ENCODE data around the gene SGSM2. TPM values are rescaled to one million over a fixed set of nuclear protein-coding genes. Genes with fewer than 3 reads are reported as not detected.
A peak's percentile ranks its signal among the peaks of the same experiment; 100 is the strongest.

The SGSM2 gene
- total and polyA plus RNA-seq, 3 experiments from 2014 or later: 16.3 to 43.1 (median 39.8) TPM

DNA sequence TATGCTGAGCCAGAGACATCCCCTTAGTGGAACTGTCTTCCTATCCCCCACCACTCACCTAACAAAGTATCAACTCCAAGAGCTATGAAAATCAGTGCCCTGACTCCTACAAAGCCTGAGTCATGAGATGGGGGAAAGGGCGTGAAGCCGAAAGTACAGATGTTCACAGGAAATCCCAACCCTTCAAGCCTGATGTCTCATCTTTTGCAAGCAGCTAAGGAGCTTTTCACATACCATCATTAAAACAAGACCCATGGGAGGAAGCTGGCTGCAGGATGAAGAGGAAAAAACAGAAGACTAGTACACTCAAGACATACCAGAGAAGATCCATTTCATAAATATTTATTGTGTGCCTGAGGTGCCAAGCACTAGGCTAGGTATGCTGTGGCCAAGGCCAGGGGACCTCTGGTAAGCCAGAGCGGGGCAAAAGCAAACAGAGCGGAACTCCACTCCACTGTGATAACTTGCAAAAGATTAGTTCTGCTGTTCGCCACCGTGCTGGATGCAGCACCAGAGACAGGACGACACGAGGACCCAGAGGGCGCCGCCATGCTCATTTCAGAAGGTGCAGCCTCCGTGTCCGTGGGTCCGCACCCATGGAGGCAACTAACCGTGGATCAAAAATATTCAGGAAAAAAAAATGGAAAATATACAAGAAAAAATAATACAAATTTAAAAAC is 68.1 kb downstream of the SGSM2 start:
- Mint-ChIP-seq H3K27ac (peak overlapping the region in 3 of 8 donors; percentile 41 to 73 (median 47)), H3K4me3 (peak overlapping the region in 2 of 7 donors; percentile 15 to 60), H3K4me1 (peaks cover 10 to 16% (median 14%) of the 10 kb centered on the region in 3 donors), H3K9me3 (no peaks in the 10 kb centered on the region), H3K36me3 (peaks cover 0 to 17% (median 1%) of the 10 kb centered on the region in 3 donors), H3K27me3 (peaks cover 0 to 3% of the 10 kb centered on the region in 2 donors)
- Histone ChIP-seq H3K27ac (ENCODE audit: low read depth, low read length) (no peak overlapping the region), H3K4me3 (ENCODE audit: low read length) (no peak overlapping the region), H3K27me3 (ENCODE audit: insufficient read depth, low read length, poor library complexity, severe bottlenecking) (no peaks in the 10 kb centered on the region), H3K9me3 (ENCODE audit: low read length) (no peaks in the 10 kb centered on the region), H3K4me1 (ENCODE audit: insufficient read depth, low read length) (peaks cover 9% of the 10 kb centered on the region), H3K36me3 (ENCODE audit: insufficient read depth, low read length) (no peaks in the 10 kb centered on the region)
- no peak for DNase-seq
- ChIA-PET CTCF (no interaction called here), POLR2A (interaction anchor here (0.5 kb wide), 1 partner anchor 166 kb away, joined by 3 read pairs; no protein-coding TSS in a partner anchor)

DNA sequence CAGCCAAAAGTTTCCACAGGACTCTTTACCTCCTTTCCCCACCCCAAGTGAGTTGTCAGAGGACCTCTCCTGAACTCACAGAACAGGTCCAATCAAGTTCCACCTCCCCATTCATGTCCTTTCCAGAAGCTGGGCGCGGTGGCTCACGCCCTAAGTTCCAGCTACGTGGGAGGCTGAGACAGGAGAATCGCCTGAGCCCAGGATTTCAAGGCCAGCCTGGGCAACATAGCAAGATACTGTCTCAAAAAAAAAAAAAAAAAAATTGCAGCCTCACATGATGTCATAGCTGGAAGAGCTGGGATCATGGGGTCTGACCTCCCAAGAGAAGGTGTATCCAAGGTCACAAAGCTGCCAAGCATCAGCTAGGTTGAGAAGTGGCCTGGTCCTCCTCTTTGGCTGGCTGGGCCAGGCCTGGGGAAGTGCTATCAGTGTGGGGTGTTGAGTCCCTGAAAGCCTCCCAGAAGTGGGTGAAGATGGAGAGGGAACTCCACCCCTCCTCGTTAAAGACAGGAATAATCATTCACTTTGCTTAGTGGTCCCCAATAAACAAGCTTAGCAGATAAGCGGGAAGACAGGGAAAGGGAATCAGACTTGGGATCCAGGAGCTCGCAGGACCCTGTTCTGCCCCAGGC is 69.1 kb downstream of the SGSM2 start:
- Histone ChIP-seq H3K4me3 (ENCODE audit: low read length) (no peak overlapping the region), H3K27me3 (ENCODE audit: insufficient read depth, low read length, poor library complexity, severe bottlenecking) (no peaks in the 10 kb centered on the region), H3K9me3 (ENCODE audit: low read length) (no peaks in the 10 kb centered on the region), H3K4me1 (ENCODE audit: insufficient read depth, low read length) (peaks cover 9% of the 10 kb centered on the region), H3K36me3 (ENCODE audit: insufficient read depth, low read length) (no peaks in the 10 kb centered on the region), H3K27ac (ENCODE audit: low read depth, low read length) (no peak overlapping the region)
- DNase-seq: no peak
- POLR2A ChIA-PET: interaction anchor here (0.5 kb wide), 1 partner anchor 167 kb away, joined by 3 read pairs; no protein-coding TSS in a partner anchor
- Mint-ChIP-seq H3K4me3 (no peak overlapping the region), H3K27ac (peak overlapping the region in 2 of 8 donors; percentile 17 to 93), H3K27me3 (peaks cover 0 to 1% of the 10 kb centered on the region in 2 donors), H3K9me3 (no peaks in the 10 kb centered on the region), H3K36me3 (peaks cover 0 to 19% (median 1%) of the 10 kb centered on the region in 3 donors), H3K4me1 (peaks cover 8 to 14% (median 14%) of the 10 kb centered on the region in 3 donors)
- CTCF ChIA-PET: interaction anchor here (1.3 to 2.4 kb wide), 2 partner anchors 10 to 24 kb away, joined by 12 to 25 read pairs; no protein-coding TSS in a partner anchor

DNA sequence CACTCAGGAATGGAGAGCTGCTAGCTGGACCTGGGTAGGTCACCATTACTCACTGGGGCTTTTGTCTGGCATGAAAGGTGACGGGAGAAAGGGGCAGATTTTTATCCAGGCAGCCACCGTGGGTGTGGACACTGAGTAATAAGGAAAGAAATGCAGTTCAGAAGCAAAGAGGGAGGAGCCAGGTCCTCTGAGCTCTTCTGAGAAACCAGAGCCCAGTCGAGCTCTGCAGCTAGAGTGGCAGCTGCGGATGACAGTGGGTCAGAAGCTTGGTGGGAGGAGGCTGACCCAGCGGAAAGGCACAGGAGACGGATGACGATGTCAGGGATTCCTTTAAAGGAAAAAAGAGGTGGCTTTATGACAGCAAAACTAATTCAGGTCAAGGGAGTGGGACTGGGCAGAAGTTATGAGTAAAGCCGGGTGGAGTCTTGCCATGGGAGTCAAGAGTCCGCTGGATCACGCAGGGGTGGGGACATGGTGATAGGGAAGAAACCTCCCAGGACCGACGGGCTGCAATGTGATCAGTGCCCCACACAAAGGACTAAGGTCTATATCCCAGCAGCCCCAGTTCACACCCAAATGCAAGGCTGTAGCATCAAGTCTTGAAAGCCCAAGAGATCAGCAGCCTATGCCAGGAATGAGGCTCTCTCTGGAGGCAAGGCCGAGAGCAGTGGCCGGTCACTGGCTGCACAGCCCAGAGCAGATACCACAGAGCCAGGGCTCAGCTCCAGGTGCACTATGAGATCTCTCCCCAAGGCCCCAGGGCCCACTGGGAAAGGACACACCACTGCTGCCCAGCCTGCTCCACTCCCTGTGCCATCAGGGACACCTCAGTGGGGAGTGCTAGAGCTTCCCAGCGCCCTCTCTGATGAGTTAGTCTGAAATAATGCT is 69.8 kb downstream of the SGSM2 start:
- Histone ChIP-seq H3K4me3 (ENCODE audit: low read length) (no peak overlapping the region), H3K27me3 (ENCODE audit: insufficient read depth, low read length, poor library complexity, severe bottlenecking) (no peaks in the 10 kb centered on the region), H3K36me3 (ENCODE audit: insufficient read depth, low read length) (no peaks in the 10 kb centered on the region), H3K4me1 (ENCODE audit: insufficient read depth, low read length) (peaks cover 9% of the 10 kb centered on the region), H3K9me3 (ENCODE audit: low read length) (no peaks in the 10 kb centered on the region), H3K27ac (ENCODE audit: low read depth, low read length) (peak overlapping the region; percentile 31)
- Mint-ChIP-seq H3K27ac (peak overlapping the region in 4 of 8 donors; percentile 14 to 93 (median 46)), H3K9me3 (no peaks in the 10 kb centered on the region), H3K36me3 (peaks cover 0 to 15% (median 1%) of the 10 kb centered on the region in 3 donors), H3K4me3 (no peak overlapping the region), H3K4me1 (peaks cover 4 to 10% (median 10%) of the 10 kb centered on the region in 3 donors), H3K27me3 (no peaks in the 10 kb centered on the region)
- POLR2A ChIA-PET: no interaction called here
- CTCF ChIA-PET: interaction anchor here (1.2 to 2.4 kb wide), 3 partner anchors 9 to 25 kb away, joined by 3 to 25 read pairs (median 12); no protein-coding TSS in a partner anchor
- no peak for DNase-seq

DNA sequence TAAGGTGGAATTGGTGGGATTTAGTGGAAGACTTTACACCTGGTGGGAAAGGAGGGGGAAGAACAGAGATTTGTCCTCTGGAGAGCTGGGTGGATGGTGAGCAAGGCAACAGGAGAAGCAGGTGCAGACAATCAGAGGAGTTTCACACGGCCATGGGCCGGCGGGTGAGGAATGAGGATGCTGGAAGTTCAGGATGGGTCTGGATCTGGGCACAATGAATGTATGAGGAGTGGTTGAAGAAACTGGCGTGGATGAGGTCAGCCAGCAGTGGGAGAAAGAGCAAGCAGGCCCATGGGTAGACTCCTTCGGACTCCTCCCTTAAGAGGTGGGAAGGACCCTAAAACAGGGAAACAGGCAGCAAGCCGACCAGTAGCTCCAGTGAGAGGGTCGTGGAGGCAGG is 73.7 kb downstream of the SGSM2 start:
- H3K4me1 ChIP-seq (ENCODE audit: insufficient read depth, low read length): no peaks in the 10 kb centered on the region
- DNase-seq: no peak
- H3K36me3 Mint-ChIP-seq: peaks cover 0 to 32% (median 0%) of the 10 kb centered on the region in 3 donors
- peak overlapping the region in 1 of 7 donors; percentile 26 for H3K4me3 Mint-ChIP-seq
- H3K36me3 ChIP-seq (ENCODE audit: insufficient read depth, low read length): no peaks in the 10 kb centered on the region
- H3K4me1 Mint-ChIP-seq: peaks cover under 1 to 1% (median 1%) of the 10 kb centered on the region in 3 donors
- POLR2A ChIA-PET: interaction anchor here (0.8 kb wide), 1 partner anchor 9 kb away, joined by 3 read pairs; no protein-coding TSS in a partner anchor
- CTCF ChIA-PET: interaction anchor here (4.1 kb wide), 1 partner anchor 28 kb away, joined by 47 read pairs; no protein-coding TSS in a partner anchor
- peaks cover 0 to 2% of the 10 kb centered on the region in 2 donors for H3K27me3 Mint-ChIP-seq
- no peak overlapping the region for H3K27ac ChIP-seq (ENCODE audit: low read depth, low read length)
- H3K9me3 ChIP-seq (ENCODE audit: low read length): no peaks in the 10 kb centered on the region
- no peaks in the 10 kb centered on the region for H3K27me3 ChIP-seq (ENCODE audit: insufficient read depth, low read length, poor library complexity, severe bottlenecking)
- peak overlapping the region in 2 of 8 donors; percentile 27 to 61 for H3K27ac Mint-ChIP-seq
- H3K4me3 ChIP-seq (ENCODE audit: low read length): no peak overlapping the region
- no peaks in the 10 kb centered on the region for H3K9me3 Mint-ChIP-seq

DNA sequence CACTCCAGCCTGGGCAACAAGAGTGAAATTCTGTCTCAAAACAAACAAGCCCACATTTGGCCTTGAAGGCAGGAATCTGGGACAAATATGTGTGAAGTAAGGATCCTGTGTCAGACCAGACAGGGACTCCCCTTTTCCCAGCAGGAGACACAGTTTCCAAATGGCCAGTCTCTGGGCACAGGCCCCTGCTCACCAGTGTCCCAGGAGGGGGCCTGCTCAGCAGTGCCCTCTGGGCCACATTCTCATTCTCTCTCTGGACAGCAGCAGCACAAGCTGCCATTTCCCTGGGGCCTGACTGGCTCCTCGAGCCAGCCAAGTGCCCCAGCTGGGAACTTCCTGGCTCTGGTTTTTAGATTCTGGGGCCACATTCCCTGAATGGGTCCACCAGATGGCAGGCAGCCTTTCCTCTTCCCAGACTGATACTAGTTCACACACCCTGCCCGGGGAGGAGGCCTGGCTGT is 75.3 kb downstream of the SGSM2 start:
- Histone ChIP-seq H3K4me1 (ENCODE audit: insufficient read depth, low read length) (no peaks in the 10 kb centered on the region), H3K36me3 (ENCODE audit: insufficient read depth, low read length) (peaks cover 3% of the 10 kb centered on the region), H3K27ac (ENCODE audit: low read depth, low read length) (no peak overlapping the region), H3K27me3 (ENCODE audit: insufficient read depth, low read length, poor library complexity, severe bottlenecking) (no peaks in the 10 kb centered on the region), H3K4me3 (ENCODE audit: low read length) (no peak overlapping the region), H3K9me3 (ENCODE audit: low read length) (no peaks in the 10 kb centered on the region)
- peaks cover 2 to 7% (median 3%) of the 10 kb centered on the region in 3 donors for H3K4me1 Mint-ChIP-seq
- peaks cover 0 to 32% (median 0%) of the 10 kb centered on the region in 3 donors for H3K36me3 Mint-ChIP-seq
- DNase-seq: no peak
- H3K27ac Mint-ChIP-seq: peak overlapping the region in 1 of 8 donors; percentile 46
- H3K9me3 Mint-ChIP-seq: no peaks in the 10 kb centered on the region
- ChIA-PET CTCF (interaction anchor here (1.3 to 4.1 kb wide), 2 partner anchors 11 to 30 kb away, joined by 4 to 47 read pairs; no protein-coding TSS in a partner anchor), POLR2A (interaction anchor here (0.6 to 1.5 kb wide), 2 partner anchors 30 to 42 kb away, joined by 3 to 6 read pairs; no protein-coding TSS in a partner anchor)
- no peak overlapping the region for H3K4me3 Mint-ChIP-seq
- H3K27me3 Mint-ChIP-seq: peaks cover 0 to 2% of the 10 kb centered on the region in 2 donors

DNA sequence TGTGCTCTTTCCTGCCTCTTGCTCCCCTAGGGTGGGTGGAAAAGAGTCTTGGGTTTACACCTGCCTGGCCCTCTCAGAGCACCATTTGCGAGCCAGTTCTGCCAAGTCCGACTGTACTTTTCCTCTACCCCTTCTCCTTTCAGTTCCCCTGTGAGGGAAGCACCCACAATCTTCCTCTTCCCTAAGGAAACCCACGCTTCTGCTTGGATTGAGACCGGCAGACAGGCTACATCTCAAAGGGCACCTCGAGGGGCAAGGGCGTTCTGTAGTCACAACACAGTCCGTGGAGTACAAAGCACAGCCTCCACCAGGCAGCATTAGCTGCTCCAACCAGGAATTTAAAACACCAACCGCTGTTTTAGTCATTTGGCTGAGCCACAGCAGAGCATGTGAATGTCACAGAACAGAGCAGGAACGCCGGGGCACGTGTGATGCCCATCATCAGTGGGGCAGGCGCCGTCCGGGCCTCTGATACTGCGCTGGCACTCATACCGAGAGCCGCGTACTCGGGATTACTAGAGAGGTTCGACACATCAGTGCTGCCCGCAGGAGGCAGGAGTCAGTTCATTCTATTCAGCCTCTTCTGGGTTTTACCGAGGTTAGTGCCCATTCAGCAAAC is 77.3 kb downstream of the SGSM2 start:
- Histone ChIP-seq H3K27me3 (ENCODE audit: insufficient read depth, low read length, poor library complexity, severe bottlenecking) (no peaks in the 10 kb centered on the region), H3K9me3 (ENCODE audit: low read length) (no peaks in the 10 kb centered on the region), H3K4me1 (ENCODE audit: insufficient read depth, low read length) (no peaks in the 10 kb centered on the region), H3K27ac (ENCODE audit: low read depth, low read length) (no peak overlapping the region), H3K4me3 (ENCODE audit: low read length) (no peak overlapping the region), H3K36me3 (ENCODE audit: insufficient read depth, low read length) (peaks cover 9% of the 10 kb centered on the region)
- no peak for DNase-seq
- Mint-ChIP-seq H3K9me3 (no peaks in the 10 kb centered on the region), H3K4me3 (no peak overlapping the region), H3K36me3 (peaks cover 0 to 49% (median 0%) of the 10 kb centered on the region in 3 donors), H3K27ac (peak overlapping the region in 1 of 8 donors; percentile 26), H3K4me1 (peaks cover 2 to 7% (median 3%) of the 10 kb centered on the region in 3 donors), H3K27me3 (peaks cover 0 to 2% of the 10 kb centered on the region in 2 donors)
- POLR2A ChIA-PET: interaction anchor here (0.6 kb wide), 2 partner anchors 61 to 265 kb away, joined by 3 to 7 read pairs; no protein-coding TSS in a partner anchor
- CTCF ChIA-PET: interaction anchor here (1.2 to 5.6 kb wide), 3 partner anchors 15 to 32 kb away, joined by 3 to 250 read pairs (median 47); no protein-coding TSS in a partner anchor

DNA sequence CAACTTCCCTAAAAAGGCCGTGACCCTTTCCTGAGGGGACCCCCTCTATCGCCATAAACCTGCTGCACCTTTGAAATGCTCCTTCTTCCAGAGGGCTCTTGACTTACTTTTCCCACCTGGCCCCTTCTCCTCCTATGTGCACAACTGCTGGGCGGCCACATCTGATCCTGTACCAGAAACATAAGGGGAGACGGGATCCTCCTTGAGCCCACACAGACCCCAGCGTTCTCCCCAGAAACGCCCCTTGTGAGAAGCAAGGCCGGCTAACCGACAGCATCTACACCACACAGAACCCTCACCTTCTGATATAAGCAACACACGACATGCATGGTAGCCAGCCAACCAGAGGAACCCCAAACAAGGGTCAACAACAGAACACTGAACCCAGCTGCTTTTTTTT is 77.8 kb downstream of the SGSM2 start:
- DNase-seq: no peak
- H3K27ac Mint-ChIP-seq: peak overlapping the region in 1 of 8 donors; percentile 38

More for the DNA sequence above, 77.8 kb downstream of the SGSM2 start:
- ChIA-PET POLR2A (interaction anchor here (0.6 to 1.5 kb wide), 4 partner anchors 33 to 266 kb away, joined by 3 to 14 read pairs (median 5); no protein-coding TSS in a partner anchor), CTCF (interaction anchor here (1.0 to 5.6 kb wide), 12 partner anchors 9 to 360 kb away, joined by 3 to 250 read pairs (median 10); partner anchors contain the start of genes HIC1, MNT, SMG6 and SRR)
- H3K27me3 ChIP-seq (ENCODE audit: insufficient read depth, low read length, poor library complexity, severe bottlenecking): no peaks in the 10 kb centered on the region
- H3K4me1 ChIP-seq (ENCODE audit: insufficient read depth, low read length): no peaks in the 10 kb centered on the region
- peaks cover 0 to 2% of the 10 kb centered on the region in 2 donors for H3K27me3 Mint-ChIP-seq
- H3K4me3 ChIP-seq (ENCODE audit: low read length): no peak overlapping the region
- peaks cover 14% of the 10 kb centered on the region for H3K36me3 ChIP-seq (ENCODE audit: insufficient read depth, low read length)
- H3K9me3 ChIP-seq (ENCODE audit: low read length): no peaks in the 10 kb centered on the region
- peak overlapping the region in 1 of 7 donors; percentile 56 for H3K4me3 Mint-ChIP-seq
- no peaks in the 10 kb centered on the region for H3K9me3 Mint-ChIP-seq
- no peak overlapping the region for H3K27ac ChIP-seq (ENCODE audit: low read depth, low read length)
- peaks cover 2 to 7% (median 3%) of the 10 kb centered on the region in 3 donors for H3K4me1 Mint-ChIP-seq
- peaks cover 0 to 55% (median 0%) of the 10 kb centered on the region in 3 donors for H3K36me3 Mint-ChIP-seq
